Measurements from ENCODE around the gene CEP290. TPM values are rescaled to one million over a fixed set of nuclear protein-coding genes. Genes with fewer than 3 reads are reported as not detected.
"Not testable (repeated sequence)": the region's sequence is repeated elsewhere in the genome, so short reads cannot be mapped to it uniquely, and the experiment has no call there.

Gene CEP290
- total RNA-seq, 2 donors from 2014 or later, result 10.7 to 11.7 TPM

DNA sequence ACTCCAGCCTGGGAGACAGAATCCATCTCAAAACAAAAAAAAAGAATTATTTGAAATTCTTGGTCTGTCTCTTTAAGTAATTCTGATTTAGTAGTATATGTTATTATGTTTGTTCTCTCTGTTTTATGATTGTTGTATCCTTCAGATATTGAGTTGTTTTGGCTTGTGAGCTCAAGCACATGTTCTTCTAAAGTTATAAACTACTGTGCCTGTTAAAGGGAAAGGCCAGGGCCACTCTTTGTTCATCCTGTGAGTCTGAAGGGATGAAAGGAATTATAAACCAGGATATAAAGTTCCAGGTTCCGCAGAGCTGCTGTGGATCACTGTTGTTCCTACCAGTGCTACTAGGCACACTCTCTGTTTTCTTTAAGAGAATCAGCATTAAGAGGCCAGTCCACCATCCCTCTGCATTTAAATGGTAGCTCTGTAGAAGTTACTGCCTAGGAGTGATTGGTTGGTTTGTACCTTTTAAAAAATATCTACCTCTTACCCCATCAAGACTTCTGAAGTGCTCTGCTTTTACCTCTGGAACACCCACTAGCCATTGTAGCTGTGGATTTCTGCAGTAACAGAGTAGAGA lies 14.3 kb upstream of the CEP290 start:
- H3K27me3 Mint-ChIP-seq, result no peaks in the 10 kb centered on the region
- H3K4me1 Mint-ChIP-seq, result peaks cover 10% of the 10 kb centered on the region
- no peak overlapping the region for H3K4me3 Mint-ChIP-seq
- no peak overlapping the region for H3K27ac Mint-ChIP-seq
- no peaks in the 10 kb centered on the region for H3K9me3 Mint-ChIP-seq
- no peak for ATAC-seq (replicated peaks)
- peaks cover 49% of the 10 kb centered on the region for H3K36me3 Mint-ChIP-seq (ENCODE audit: low read depth)

GRCh38 chr12:88153959-88154358 lies 12.1 kb upstream of the CEP290 start:
- Mint-ChIP-seq H3K36me3 (ENCODE audit: low read depth) (peaks cover 50% of the 10 kb centered on the region), H3K9me3 (no peaks in the 10 kb centered on the region), H3K4me3 (no peak overlapping the region), H3K4me1 (peaks cover 10% of the 10 kb centered on the region), H3K27ac (no peak overlapping the region), H3K27me3 (no peaks in the 10 kb centered on the region)
- ATAC-seq (replicated peaks), result no peak

DNA sequence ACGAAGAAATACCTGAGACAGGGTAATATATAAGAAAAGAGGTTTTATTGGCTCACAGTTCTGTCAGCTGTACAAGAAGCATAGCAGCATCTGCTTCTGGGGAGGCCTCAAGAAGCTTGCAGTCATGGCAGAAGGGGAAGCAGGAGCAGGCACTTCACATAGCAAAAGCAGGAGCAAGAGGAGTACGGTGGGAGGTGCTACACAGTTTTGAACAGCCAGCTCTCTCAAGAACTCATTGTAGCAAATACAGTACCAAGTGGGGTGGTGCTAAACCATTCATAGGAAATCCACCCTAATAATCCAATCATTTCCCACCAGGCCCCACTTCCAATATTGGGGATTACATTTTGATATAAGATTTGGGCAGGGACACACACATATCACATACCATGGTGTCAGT lies 8.2 kb upstream of the CEP290 start:
- Mint-ChIP-seq H3K4me3 (no peak overlapping the region), H3K27me3 (no peaks in the 10 kb centered on the region), H3K27ac (no peak overlapping the region), H3K36me3 (ENCODE audit: low read depth) (peaks cover 25% of the 10 kb centered on the region), H3K9me3 (no peaks in the 10 kb centered on the region), H3K4me1 (peaks cover 14% of the 10 kb centered on the region)
- ATAC-seq (replicated peaks), result no peak

DNA sequence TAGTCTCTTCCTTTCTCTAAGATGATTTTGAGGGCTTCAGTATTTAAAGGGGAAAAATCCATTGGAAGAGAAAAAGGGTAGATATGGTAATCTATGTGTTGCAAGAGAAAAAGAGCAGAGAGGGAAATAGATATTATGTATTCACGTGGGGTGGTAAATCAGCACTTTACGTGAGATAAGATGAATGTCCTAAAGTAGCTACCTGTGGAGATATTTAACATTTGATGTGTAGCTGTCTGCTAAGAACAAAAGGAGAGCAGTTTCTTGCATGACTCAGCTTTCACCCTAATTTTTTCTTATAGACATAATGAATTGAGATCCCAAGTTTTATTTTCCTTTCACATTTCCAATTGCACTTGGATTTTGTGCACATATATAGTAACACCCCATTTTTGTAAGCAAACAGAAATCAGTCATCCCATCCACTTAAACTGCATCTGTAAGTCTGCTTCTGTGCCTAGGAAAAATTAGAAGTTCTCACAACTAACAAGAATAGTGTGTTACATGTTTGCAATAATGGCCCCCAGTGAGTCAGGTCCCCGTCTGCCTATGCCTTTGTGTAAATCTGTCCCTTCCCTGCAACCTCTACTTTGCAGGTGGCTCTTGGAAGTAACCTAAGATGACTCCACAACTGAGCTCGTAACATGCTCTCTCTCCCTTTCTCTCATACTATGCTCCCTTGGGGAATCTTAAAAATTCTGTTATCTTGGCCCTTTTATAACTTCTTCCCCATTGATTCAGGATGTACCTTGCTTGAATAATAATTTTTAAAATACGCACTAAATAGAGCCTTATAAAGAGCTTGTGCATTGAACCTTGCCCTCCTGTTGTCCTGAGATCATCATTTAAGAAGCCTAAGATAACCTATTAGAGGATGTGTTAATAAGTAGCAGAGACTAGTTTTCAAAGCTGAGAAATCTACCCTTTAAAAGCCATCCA lies 3.9 kb upstream of the CEP290 start:
- H3K4me3 Mint-ChIP-seq, result peak overlapping the region; percentile 0
- no peaks in the 10 kb centered on the region for H3K27me3 Mint-ChIP-seq
- ATAC-seq (replicated peaks), result no peak
- no peaks in the 10 kb centered on the region for H3K9me3 Mint-ChIP-seq
- peaks cover 7% of the 10 kb centered on the region for H3K4me1 Mint-ChIP-seq
- no peak overlapping the region for H3K27ac Mint-ChIP-seq
- H3K36me3 Mint-ChIP-seq (ENCODE audit: low read depth), result peaks cover 21% of the 10 kb centered on the region

DNA sequence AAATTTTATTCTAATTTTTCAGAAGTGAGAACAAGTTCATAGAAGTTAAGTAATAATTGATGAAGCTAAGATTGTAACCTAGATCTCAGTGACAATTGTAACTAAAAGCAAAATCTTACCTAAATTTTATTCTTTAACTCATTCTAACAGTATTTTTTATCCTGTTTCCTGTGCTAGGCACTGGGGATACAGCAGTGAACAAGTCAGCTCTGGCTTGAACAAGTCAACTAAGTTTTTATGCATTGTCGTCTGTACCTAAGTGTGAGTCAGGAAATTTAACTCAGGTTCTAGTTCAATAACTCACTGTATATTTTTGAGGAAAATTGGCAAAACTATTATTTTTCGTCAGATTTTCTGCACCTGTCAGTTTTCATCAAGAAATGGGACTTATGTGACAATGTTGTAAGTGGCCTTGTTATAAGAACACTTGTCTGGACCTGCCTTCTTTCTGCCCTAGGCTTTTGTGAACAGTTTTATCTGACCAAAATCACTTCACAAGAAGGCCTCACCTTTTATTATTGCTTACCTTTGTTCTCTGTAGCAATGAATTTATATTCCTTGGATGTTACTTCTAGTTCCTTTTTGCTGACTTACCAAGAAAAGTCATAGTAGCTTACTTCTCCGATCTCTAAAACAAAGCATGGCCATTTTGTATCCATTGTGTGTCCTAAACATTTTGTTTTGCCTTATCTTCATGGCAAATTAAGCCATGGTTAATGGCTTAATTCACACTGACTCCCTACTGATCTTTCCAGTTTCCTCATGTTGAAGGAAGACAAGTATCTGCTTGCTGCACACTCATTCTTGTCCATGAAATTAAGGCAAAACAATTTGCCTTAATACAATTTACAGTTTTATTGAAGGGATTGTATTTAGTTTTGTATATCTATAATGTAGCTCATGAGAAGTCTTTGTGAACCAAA lies 2.9 kb upstream of the CEP290 start:
- peak overlapping the region; percentile 89 for H3K4me3 Mint-ChIP-seq
- H3K4me1 Mint-ChIP-seq, result peaks cover 14% of the 10 kb centered on the region
- no peak for ATAC-seq (replicated peaks)
- peaks cover 23% of the 10 kb centered on the region for H3K36me3 Mint-ChIP-seq (ENCODE audit: low read depth)
- no peaks in the 10 kb centered on the region for H3K9me3 Mint-ChIP-seq
- H3K27ac Mint-ChIP-seq, result no peak overlapping the region
- H3K27me3 Mint-ChIP-seq, result no peaks in the 10 kb centered on the region

DNA sequence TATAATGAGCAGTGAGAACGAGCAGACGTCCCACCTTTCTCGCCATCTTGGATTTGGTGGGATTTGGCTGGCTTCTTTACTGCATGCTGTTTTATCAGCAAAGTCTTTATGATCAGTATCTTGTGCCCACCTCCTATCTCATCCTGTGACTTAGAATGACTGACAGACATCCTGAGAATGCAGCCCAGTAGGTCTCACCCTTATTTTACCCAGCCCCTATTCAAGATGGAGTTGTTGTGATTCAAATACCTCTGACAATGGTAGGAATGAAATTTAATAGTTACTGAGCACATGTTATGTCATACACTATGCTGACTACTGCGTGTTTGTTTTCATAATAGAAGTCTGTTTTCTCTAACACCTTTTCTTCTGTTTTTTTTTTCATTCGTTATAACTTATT lies 2.1 kb upstream of the CEP290 start:
- no peaks in the 10 kb centered on the region for H3K27me3 Mint-ChIP-seq

DNA sequence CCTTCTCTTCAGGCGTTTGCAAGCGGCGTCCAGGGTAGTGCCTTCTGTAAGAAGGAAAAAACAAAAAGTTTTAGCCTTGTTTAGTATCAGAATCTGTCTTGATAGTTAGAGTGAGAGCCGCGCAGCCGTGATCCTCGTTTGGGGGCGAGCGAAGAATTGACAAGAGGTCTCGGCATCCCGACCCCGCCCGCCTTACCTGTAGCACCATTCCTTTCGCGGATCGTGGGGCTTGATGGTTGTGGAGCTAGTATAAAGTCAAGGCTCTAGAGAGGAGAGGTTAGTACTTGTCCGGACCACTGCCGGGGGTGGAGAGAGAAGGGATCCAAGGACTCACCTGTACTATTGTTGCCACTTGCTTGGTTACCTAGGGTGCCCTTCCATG lies 713 bp upstream of the CEP290 start:
- Mint-ChIP-seq H3K36me3 (ENCODE audit: low read depth) (peaks cover 30% of the 10 kb centered on the region), H3K27me3 (no peaks in the 10 kb centered on the region), H3K4me1 (peaks cover 24% of the 10 kb centered on the region), H3K4me3 (peak overlapping the region; percentile 89), H3K27ac (peak overlapping the region; percentile 96), H3K9me3 (no peaks in the 10 kb centered on the region)
- ATAC-seq (replicated peaks), result peak; percentile 7

More for the DNA sequence above, 2.1 kb upstream of the CEP290 start:
- H3K9me3 Mint-ChIP-seq, result no peaks in the 10 kb centered on the region
- H3K36me3 Mint-ChIP-seq (ENCODE audit: low read depth), result peaks cover 23% of the 10 kb centered on the region
- H3K4me1 Mint-ChIP-seq, result peaks cover 14% of the 10 kb centered on the region
- no peak for ATAC-seq (replicated peaks)
- H3K27ac Mint-ChIP-seq, result no peak overlapping the region
- H3K4me3 Mint-ChIP-seq, result peak overlapping the region; percentile 89

DNA sequence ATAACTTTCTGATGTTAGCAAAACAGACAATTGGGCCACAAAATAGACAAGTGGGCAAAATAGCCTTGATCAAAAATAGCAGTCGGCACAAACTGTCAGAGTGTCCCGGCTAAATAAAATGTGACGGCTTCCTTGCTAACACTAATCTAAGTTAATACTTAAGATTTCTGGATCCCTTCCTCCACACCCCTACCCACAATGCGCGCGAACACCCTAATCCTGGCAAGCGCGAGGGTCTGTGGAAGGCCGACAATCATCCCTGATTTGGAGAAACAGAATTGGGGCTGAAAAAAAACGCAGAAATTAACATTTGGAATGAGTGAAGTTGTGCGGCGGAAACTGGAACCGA lies 489 bp downstream of the CEP290 start:
- H3K27ac Mint-ChIP-seq, result peak overlapping the region; percentile 96
- H3K4me1 Mint-ChIP-seq, result peaks cover 24% of the 10 kb centered on the region
- no peaks in the 10 kb centered on the region for H3K27me3 Mint-ChIP-seq
- H3K9me3 Mint-ChIP-seq, result no peaks in the 10 kb centered on the region
- H3K4me3 Mint-ChIP-seq, result peak overlapping the region; percentile 89
- H3K36me3 Mint-ChIP-seq (ENCODE audit: low read depth), result peaks cover 39% of the 10 kb centered on the region
- ATAC-seq (replicated peaks), result no peak

DNA sequence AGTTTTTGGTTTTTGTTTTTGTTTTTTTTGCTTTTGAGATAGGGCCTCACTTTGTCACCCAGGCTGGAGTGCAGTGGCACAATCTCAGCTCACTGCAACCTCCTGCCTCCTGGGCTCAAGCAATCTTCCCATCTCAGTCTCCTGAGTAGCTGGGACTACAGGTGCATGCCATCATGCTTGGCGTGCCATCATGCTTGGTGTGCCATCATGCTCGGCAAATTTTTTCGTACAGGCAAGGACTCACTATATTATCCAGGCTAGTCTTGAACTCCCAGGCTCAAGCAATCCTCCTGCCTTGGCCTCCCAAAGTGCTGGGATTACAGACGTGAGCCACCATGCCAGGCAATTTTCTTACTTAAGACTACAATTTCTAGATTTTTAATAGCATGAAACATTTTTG lies 2.2 kb downstream of the CEP290 start:
- H3K27me3 Mint-ChIP-seq; H3K4me3 Mint-ChIP-seq; H3K27ac Mint-ChIP-seq; ATAC-seq (replicated peaks); H3K9me3 Mint-ChIP-seq: not testable (repeated sequence)
- peaks cover 37% of the 10 kb centered on the region for H3K36me3 Mint-ChIP-seq (ENCODE audit: low read depth)
- peaks cover 17% of the 10 kb centered on the region for H3K4me1 Mint-ChIP-seq

GRCh38 chr12:88133181-88133580 lies 8.7 kb downstream of the CEP290 start:
- H3K4me3 Mint-ChIP-seq; H3K4me1 Mint-ChIP-seq; ATAC-seq (replicated peaks); H3K27me3 Mint-ChIP-seq; H3K27ac Mint-ChIP-seq; H3K9me3 Mint-ChIP-seq: not testable (repeated sequence)
- H3K36me3 Mint-ChIP-seq (ENCODE audit: low read depth), result peaks cover 72% of the 10 kb centered on the region

DNA sequence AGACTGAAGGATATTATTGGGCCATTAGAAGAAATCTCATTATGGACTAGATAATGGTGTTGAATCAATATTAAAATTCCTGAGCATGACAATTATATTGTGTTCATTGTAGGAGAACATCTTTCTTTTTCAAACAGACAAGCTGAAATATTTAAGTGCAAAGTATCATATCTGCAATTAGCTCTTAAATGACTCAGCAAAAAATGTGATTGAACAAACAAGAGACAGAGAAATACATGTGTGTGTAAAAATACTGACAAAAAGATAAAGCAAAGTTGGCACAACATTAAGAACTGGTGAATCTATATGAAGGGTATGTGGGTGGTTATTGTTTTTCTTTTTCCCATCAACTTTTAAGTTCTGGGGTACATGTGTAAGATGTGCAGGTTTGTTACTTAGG lies 9.5 kb downstream of the CEP290 start:
- Mint-ChIP-seq H3K27me3 (no peaks in the 10 kb centered on the region), H3K4me1 (no peaks in the 10 kb centered on the region), H3K4me3 (no peak overlapping the region), H3K27ac (no peak overlapping the region), H3K9me3 (no peaks in the 10 kb centered on the region), H3K36me3 (ENCODE audit: low read depth) (peaks cover 69% of the 10 kb centered on the region)
- no peak for ATAC-seq (replicated peaks)

GRCh38 chr12:88127855-88128254 lies 14.0 kb downstream of the CEP290 start:
- no peaks in the 10 kb centered on the region for H3K9me3 Mint-ChIP-seq
- no peaks in the 10 kb centered on the region for H3K27me3 Mint-ChIP-seq
- peaks cover 54% of the 10 kb centered on the region for H3K36me3 Mint-ChIP-seq (ENCODE audit: low read depth)
- H3K27ac Mint-ChIP-seq, result no peak overlapping the region
- H3K4me3 Mint-ChIP-seq, result no peak overlapping the region
- H3K4me1 Mint-ChIP-seq, result no peaks in the 10 kb centered on the region
- no peak for ATAC-seq (replicated peaks)

- no peak overlapping the region for H3K4me3 Mint-ChIP-seq
- H3K27ac Mint-ChIP-seq, result no peak overlapping the region
- no peaks in the 10 kb centered on the region for H3K9me3 Mint-ChIP-seq
- H3K27me3 Mint-ChIP-seq, result no peaks in the 10 kb centered on the region
- no peaks in the 10 kb centered on the region for H3K4me1 Mint-ChIP-seq
- H3K36me3 Mint-ChIP-seq (ENCODE audit: low read depth), result peaks cover 47% of the 10 kb centered on the region
- ATAC-seq (replicated peaks), result no peak
Observed at GRCh38 chr12:88127099-88127498, 14.8 kb downstream of the CEP290 start.

GRCh38 chr12:88122666-88123065 lies 19.2 kb downstream of the CEP290 start:
- H3K9me3 Mint-ChIP-seq, result no peaks in the 10 kb centered on the region
- H3K27ac Mint-ChIP-seq, result no peak overlapping the region
- H3K36me3 Mint-ChIP-seq (ENCODE audit: low read depth), result peaks cover 30% of the 10 kb centered on the region
- ATAC-seq (replicated peaks), result no peak
- H3K4me3 Mint-ChIP-seq, result no peak overlapping the region
- no peaks in the 10 kb centered on the region for H3K27me3 Mint-ChIP-seq
- H3K4me1 Mint-ChIP-seq, result no peaks in the 10 kb centered on the region
